SK-N-SH (cell line): ENCODE data around the gene HTR2B. TPM values are rescaled to one million over a fixed set of nuclear protein-coding genes. Genes with fewer than 3 reads are reported as not detected.

ENCODE experiments used
- CTCF ChIA-PET: fragments of 300-600, 350-600 bp; formaldehyde crosslinking; extraction: SDS; loops from one replicate; lab custom pipeline; 2021; lab: Yijun Ruan, JAX
- POLR2A ChIA-PET: fragments of 350-600 bp; sonication (Branson Sonifier 250); formaldehyde crosslinking; extraction: SDS; loops from one replicate; lab custom pipeline; 2020; ENCODE audit warnings: antibody characterized with exemption, inconsistent platforms; lab: Yijun Ruan, JAX
- DNase-seq: peaks from one replicate; pipeline ENCODE4 v3.0.0; 2012
- H2AFZ ChIP-seq: fragments of 200-600 bp; sonication (generic); 2 replicates; pipeline ENCODE4 v1.8.1; 2016; ENCODE audit warnings: antibody characterized with exemption, mild to moderate bottlenecking, low read depth
- H3F3A ChIP-seq: fragments of 200-600 bp; sonication (generic); replicated peaks from 2 replicates; pipeline ENCODE3; 2016; ENCODE audit warnings: antibody characterized with exemption, mild to moderate bottlenecking; ENCODE audit not compliant: insufficient read depth
- H3K27ac ChIP-seq, 2 experiments: fragments of 200-500 bp in 1 of 2; fragments of 200-600 bp in 1 of 2; sonication (Bioruptor generic) in 1 of 2; sonication (generic), shearing (Covaris generic) in 1 of 2; 2 replicates each; pipeline versions ENCODE4 v1.5.1 to v1.6.1; 2014 to 2016; ENCODE audit warnings: low read depth in 2 of 2, inconsistent platforms in 1 of 2, low read length in 1 of 2, mild to moderate bottlenecking in 1 of 2, mixed read lengths in 1 of 2
- H3K27me3 ChIP-seq: fragments of 200-600 bp; sonication (generic), shearing (Covaris generic); 2 replicates; pipeline ENCODE4 v1.6.1; 2016; ENCODE audit warnings: mixed run types; ENCODE audit not compliant: insufficient read depth
- H3K36me3 ChIP-seq, 2 experiments: fragments of 200-500 bp in 1 of 2; fragments of 200-600 bp in 1 of 2; sonication (Bioruptor generic) in 1 of 2; sonication (generic) in 1 of 2; replicated peaks in 1 of 2; 2 replicates each; pipeline versions ENCODE3 to v1.5.1; 2014 to 2016; ENCODE audit warnings: low read length in 1 of 2, mild to moderate bottlenecking in 1 of 2; ENCODE audit not compliant: insufficient read depth in 2 of 2, control insufficient read depth in 1 of 2
- H3K4me1 ChIP-seq, 2 experiments: fragments of 200-500 bp in 1 of 2; fragments of 200-600 bp in 1 of 2; sonication (Bioruptor generic) in 1 of 2; sonication (generic), shearing (Covaris generic) in 1 of 2; 2 replicates each; pipeline versions ENCODE4 v1.5.1 to v1.6.1; 2014 to 2016; ENCODE audit warnings: low read depth in 1 of 2, low read length in 1 of 2, mixed run types in 1 of 2; ENCODE audit not compliant: insufficient read depth in 2 of 2, control insufficient read depth in 1 of 2
- H3K4me2 ChIP-seq: fragments of 200-600 bp; sonication (generic), shearing (Covaris generic); 2 replicates; pipeline ENCODE4 v1.6.1; 2017; ENCODE audit warnings: mixed run types
- H3K4me3 ChIP-seq, 2 experiments: fragments of 200-500 bp in 1 of 2; fragments of 200-600 bp in 1 of 2; sonication (Bioruptor generic) in 1 of 2; sonication (generic), shearing (Covaris generic) in 1 of 2; 2 replicates each; pipeline versions ENCODE4 v1.5.1 to v1.8.1; 2014 to 2016; ENCODE audit warnings: low read depth in 2 of 2, inconsistent platforms in 1 of 2, low read length in 1 of 2, mild to moderate bottlenecking in 1 of 2, mixed read lengths in 1 of 2, moderate library complexity in 1 of 2
- H3K79me2 ChIP-seq: fragments of 200-600 bp; sonication (generic); 2 replicates; pipeline ENCODE4 v1.8.1; 2017; ENCODE audit warnings: mild to moderate bottlenecking; ENCODE audit not compliant: insufficient read depth
- H3K9ac ChIP-seq: fragments of 200-600 bp; sonication (generic); 2 replicates; pipeline ENCODE4 v1.6.1; 2017; ENCODE audit warnings: mixed run types
- H3K9me2 ChIP-seq: fragments of 200-600 bp; sonication (generic); 2 replicates; pipeline ENCODE4 v1.6.1; 2017; ENCODE audit warnings: mixed run types
- H3K9me3 ChIP-seq: fragments of 200-600 bp; sonication (generic); 2 replicates; pipeline ENCODE4 v1.6.1; 2017; ENCODE audit warnings: mixed run types, mild to moderate bottlenecking, moderate library complexity
- H4K20me1 ChIP-seq: fragments of 200-600 bp; sonication (generic); 2 replicates; pipeline ENCODE4 v1.6.1; 2017; ENCODE audit warnings: mild to moderate bottlenecking, mixed run types; ENCODE audit not compliant: insufficient read depth
- EP300 ChIP-seq, 2 experiments: IDR thresholded peaks; 2 replicates each; pipeline versions ENCODE4 v1.4.0 to v1.6.1; 2012; ENCODE audit warnings: borderline replicate concordance in 1 of 2, low read depth in 1 of 2, low read length in 1 of 2
- FOXM1 ChIP-seq: IDR thresholded peaks from 2 replicates; pipeline ENCODE4 v1.4.0; 2012; ENCODE audit warnings: low read depth, mild to moderate bottlenecking
- GABPA ChIP-seq: IDR thresholded peaks from 2 replicates; pipeline ENCODE4 v1.4.0; 2012; ENCODE audit warnings: low read depth, mild to moderate bottlenecking
- GATA2 ChIP-seq: sonication (generic); formaldehyde crosslinking; IDR thresholded peaks from 2 replicates; pipeline ENCODE4 v1.5.0; 2020; ENCODE audit warnings: mild to moderate bottlenecking, missing genetic modification reagents
- JUND ChIP-seq: IDR thresholded peaks from 2 replicates; pipeline ENCODE4 v1.4.0; 2012
- MXI1 ChIP-seq: IDR thresholded peaks from 2 replicates; pipeline ENCODE4 v1.6.1; 2012; ENCODE audit warnings: mild to moderate bottlenecking, low read depth, low read length, improper control_type of control experiment
- NFIC ChIP-seq: IDR thresholded peaks from 2 replicates; pipeline ENCODE4 v1.4.0; 2012; ENCODE audit warnings: borderline replicate concordance
- POLR2AphosphoS5 ChIP-seq: IDR thresholded peaks from 2 replicates; pipeline ENCODE4 v1.6.1; 2012; ENCODE audit warnings: low read depth, low read length
- RCOR1 ChIP-seq: fragments of 150-350 bp; IDR thresholded peaks from 2 replicates; pipeline ENCODE4 v1.6.1; 2017; ENCODE audit warnings: antibody characterized with exemption, low read length
- RFX5 ChIP-seq: IDR thresholded peaks from 2 replicates; pipeline ENCODE4 v1.6.1; 2012; ENCODE audit warnings: mild to moderate bottlenecking, improper control_type of control experiment, low read length
- SMC3 ChIP-seq: IDR thresholded peaks from 2 replicates; pipeline ENCODE4 v1.6.1; 2012; ENCODE audit warnings: low read depth, low read length, improper control_type of control experiment
- TCF12 ChIP-seq: IDR thresholded peaks from 2 replicates; pipeline ENCODE4 v1.4.0; 2012
- ZBTB33 ChIP-seq: IDR thresholded peaks from 2 replicates; pipeline ENCODE4 v1.4.0; 2012; ENCODE audit warnings: low read depth, borderline replicate concordance
- WGBS: methylation state at CpG from one replicate; pipeline ENCODE4 v1.1.6; 2017; ENCODE audit warnings: low lambda C conversion rate; 5-methylcytosine and 5-hydroxymethylcytosine counted together
- polyA plus RNA-seq, 3 experiments: library from polyadenylated mRNA; depleted of rRNA; stranded (reverse); fragments of >200 nt; gene quantifications; 2 replicates each; pipeline ENCODE4 v1.2.3, GENCODE V29; 2012
- TF ChIP-seq, protein P1 (sequence below): fragments of 150-350 bp; IDR thresholded peaks from 2 replicates; pipeline ENCODE4 v1.6.1; 2016; ENCODE audit warnings: mild to moderate bottlenecking, low read depth, low read length
- TF ChIP-seq, protein P2 (sequence below): IDR thresholded peaks from 2 replicates; pipeline ENCODE4 v1.6.1; 2012; ENCODE audit warnings: mild to moderate bottlenecking, low read depth, low read length, moderate library complexity
- TF ChIP-seq, protein P3 (sequence below): fragments of 200-600 bp; sonication (generic); IDR thresholded peaks from 2 replicates; pipeline ENCODE4 v1.6.1; 2017; ENCODE audit warnings: antibody characterized with exemption, mild to moderate bottlenecking, moderate library complexity
- TF ChIP-seq, protein P4 (sequence below): fragments of 150-350 bp; IDR thresholded peaks from 2 replicates; pipeline ENCODE4 v1.6.1; 2017; ENCODE audit warnings: antibody characterized with exemption, low read length, low read depth, borderline replicate concordance
- TF ChIP-seq, protein P5 (sequence below): IDR thresholded peaks from 2 replicates; pipeline ENCODE4 v1.4.0; 2012; ENCODE audit warnings: low read depth

Gene HTR2B
- polyA plus RNA-seq, 1 of the 3 experiments (the other 2 are of a cell fraction): 0.25 TPM

DNA sequence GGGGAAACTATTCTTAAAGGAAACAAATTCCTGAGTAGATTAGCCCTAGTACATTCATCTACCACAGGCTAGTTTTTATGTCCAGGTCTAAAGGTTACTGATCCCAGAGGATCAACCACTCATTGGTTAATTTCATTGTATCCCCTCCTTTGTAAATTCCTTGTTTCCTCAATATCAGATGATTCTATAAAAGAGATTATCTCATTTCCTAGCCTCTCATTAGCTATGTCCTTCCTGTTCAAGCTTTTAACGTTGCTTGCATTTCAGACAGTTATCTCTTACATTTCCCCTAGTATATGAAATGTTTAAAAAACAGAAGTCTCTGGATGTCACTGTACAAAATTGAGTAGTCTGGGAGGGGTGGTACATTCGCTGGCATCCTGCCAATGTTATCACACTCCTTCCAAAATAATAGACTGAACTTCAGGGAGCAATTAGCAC is 49.4 kb upstream of the HTR2B start:
- 12% methylated on average over 2 of the region's 2 CpGs for WGBS
- H3K79me2 ChIP-seq: no peaks in the 10 kb centered on the region
- CTCF ChIA-PET: interaction anchor here (0.9 to 2.1 kb wide), 9 partner anchors 8 to 350 kb away, joined by 3 to 6 read pairs (median 4); no protein-coding TSS in a partner anchor

DNA sequence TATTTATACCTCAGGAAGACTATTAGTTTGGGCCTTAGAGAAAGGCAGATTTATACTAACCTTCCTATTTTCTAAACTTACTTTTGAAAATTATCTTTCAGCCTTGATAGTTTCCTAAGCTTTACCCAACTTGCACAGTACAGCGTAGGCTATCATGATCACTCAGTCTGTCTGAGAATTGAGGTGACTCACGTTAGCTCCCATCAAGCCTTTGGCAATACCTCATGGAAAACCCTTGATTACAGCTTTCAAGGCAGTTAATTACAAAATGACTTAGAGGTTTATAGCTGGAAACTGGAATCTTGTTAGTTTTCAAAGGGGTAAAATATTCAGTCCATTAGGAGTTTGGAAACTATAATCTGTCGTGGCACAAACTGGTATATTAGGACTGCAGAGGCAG is 47.2 kb upstream of the HTR2B start:
- Histone ChIP-seq H3K9me2 (no peaks in the 10 kb centered on the region), H3K9ac (no peak overlapping the region), H4K20me1 (no peaks in the 10 kb centered on the region), H3K9me3 (no peaks in the 10 kb centered on the region), H3K27me3 (no peaks in the 10 kb centered on the region), H3K4me3 (no peak overlapping the region), H3K79me2 (no peaks in the 10 kb centered on the region), H3F3A (peaks cover 8% of the 10 kb centered on the region), H3K36me3 (peaks cover 22 to 36% of the 10 kb centered on the region in 2 experiments), H3K4me2 (no peak overlapping the region), H2AFZ (no peak overlapping the region), H3K4me1 (peaks cover 12 to 17% of the 10 kb centered on the region in 2 experiments), H3K27ac (no peak overlapping the region)
- ChIA-PET CTCF (interaction anchor here (2.3 kb wide), 1 partner anchor 68 kb away, joined by 6 read pairs; no protein-coding TSS in a partner anchor), POLR2A (no interaction called here)
- 96% methylated on average over 3 of the region's 3 CpGs for WGBS
- DNase-seq: no peak
- TF ChIP-seq, protein P1, sequence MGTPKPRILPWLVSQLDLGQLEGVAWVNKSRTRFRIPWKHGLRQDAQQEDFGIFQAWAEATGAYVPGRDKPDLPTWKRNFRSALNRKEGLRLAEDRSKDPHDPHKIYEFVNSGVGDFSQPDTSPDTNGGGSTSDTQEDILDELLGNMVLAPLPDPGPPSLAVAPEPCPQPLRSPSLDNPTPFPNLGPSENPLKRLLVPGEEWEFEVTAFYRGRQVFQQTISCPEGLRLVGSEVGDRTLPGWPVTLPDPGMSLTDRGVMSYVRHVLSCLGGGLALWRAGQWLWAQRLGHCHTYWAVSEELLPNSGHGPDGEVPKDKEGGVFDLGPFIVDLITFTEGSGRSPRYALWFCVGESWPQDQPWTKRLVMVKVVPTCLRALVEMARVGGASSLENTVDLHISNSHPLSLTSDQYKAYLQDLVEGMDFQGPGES: no peak
- no peak for TF ChIP-seq JUND
- TF ChIP-seq GABPA: no peak
- TF ChIP-seq SMC3: no peak
- TF ChIP-seq, protein P2, sequence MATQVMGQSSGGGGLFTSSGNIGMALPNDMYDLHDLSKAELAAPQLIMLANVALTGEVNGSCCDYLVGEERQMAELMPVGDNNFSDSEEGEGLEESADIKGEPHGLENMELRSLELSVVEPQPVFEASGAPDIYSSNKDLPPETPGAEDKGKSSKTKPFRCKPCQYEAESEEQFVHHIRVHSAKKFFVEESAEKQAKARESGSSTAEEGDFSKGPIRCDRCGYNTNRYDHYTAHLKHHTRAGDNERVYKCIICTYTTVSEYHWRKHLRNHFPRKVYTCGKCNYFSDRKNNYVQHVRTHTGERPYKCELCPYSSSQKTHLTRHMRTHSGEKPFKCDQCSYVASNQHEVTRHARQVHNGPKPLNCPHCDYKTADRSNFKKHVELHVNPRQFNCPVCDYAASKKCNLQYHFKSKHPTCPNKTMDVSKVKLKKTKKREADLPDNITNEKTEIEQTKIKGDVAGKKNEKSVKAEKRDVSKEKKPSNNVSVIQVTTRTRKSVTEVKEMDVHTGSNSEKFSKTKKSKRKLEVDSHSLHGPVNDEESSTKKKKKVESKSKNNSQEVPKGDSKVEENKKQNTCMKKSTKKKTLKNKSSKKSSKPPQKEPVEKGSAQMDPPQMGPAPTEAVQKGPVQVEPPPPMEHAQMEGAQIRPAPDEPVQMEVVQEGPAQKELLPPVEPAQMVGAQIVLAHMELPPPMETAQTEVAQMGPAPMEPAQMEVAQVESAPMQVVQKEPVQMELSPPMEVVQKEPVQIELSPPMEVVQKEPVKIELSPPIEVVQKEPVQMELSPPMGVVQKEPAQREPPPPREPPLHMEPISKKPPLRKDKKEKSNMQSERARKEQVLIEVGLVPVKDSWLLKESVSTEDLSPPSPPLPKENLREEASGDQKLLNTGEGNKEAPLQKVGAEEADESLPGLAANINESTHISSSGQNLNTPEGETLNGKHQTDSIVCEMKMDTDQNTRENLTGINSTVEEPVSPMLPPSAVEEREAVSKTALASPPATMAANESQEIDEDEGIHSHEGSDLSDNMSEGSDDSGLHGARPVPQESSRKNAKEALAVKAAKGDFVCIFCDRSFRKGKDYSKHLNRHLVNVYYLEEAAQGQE: no peak
- TF ChIP-seq ZBTB33: no peak
- TF ChIP-seq FOXM1: no peak
- TF ChIP-seq, protein P3, sequence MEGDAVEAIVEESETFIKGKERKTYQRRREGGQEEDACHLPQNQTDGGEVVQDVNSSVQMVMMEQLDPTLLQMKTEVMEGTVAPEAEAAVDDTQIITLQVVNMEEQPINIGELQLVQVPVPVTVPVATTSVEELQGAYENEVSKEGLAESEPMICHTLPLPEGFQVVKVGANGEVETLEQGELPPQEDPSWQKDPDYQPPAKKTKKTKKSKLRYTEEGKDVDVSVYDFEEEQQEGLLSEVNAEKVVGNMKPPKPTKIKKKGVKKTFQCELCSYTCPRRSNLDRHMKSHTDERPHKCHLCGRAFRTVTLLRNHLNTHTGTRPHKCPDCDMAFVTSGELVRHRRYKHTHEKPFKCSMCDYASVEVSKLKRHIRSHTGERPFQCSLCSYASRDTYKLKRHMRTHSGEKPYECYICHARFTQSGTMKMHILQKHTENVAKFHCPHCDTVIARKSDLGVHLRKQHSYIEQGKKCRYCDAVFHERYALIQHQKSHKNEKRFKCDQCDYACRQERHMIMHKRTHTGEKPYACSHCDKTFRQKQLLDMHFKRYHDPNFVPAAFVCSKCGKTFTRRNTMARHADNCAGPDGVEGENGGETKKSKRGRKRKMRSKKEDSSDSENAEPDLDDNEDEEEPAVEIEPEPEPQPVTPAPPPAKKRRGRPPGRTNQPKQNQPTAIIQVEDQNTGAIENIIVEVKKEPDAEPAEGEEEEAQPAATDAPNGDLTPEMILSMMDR: no peak
- TF ChIP-seq RFX5: no peak
- no peak for TF ChIP-seq POLR2AphosphoS5

More for the DNA sequence above, 49.4 kb upstream of the HTR2B start:
- Histone ChIP-seq H3K4me3 (no peak overlapping the region), H3F3A (peaks cover 5% of the 10 kb centered on the region), H4K20me1 (no peaks in the 10 kb centered on the region), H3K9me2 (no peaks in the 10 kb centered on the region), H3K4me2 (no peak overlapping the region), H3K27me3 (no peaks in the 10 kb centered on the region), H3K36me3 (peaks cover 13 to 31% of the 10 kb centered on the region in 2 experiments), H2AFZ (no peak overlapping the region), H3K27ac (peak overlapping the region; percentile 16 to 76; a peak in 3 of 4 replicates), H3K4me1 (peaks cover 9 to 11% of the 10 kb centered on the region in 2 experiments), H3K9ac (no peak overlapping the region), H3K9me3 (no peaks in the 10 kb centered on the region)
- POLR2A ChIA-PET: no interaction called here
- peak; percentile 49 for DNase-seq
- TF ChIP-seq, protein P4, sequence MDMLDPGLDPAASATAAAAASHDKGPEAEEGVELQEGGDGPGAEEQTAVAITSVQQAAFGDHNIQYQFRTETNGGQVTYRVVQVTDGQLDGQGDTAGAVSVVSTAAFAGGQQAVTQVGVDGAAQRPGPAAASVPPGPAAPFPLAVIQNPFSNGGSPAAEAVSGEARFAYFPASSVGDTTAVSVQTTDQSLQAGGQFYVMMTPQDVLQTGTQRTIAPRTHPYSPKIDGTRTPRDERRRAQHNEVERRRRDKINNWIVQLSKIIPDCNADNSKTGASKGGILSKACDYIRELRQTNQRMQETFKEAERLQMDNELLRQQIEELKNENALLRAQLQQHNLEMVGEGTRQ: no peak
- TF ChIP-seq SMC3 (no peak), MXI1 (0 out of 2 replicates have a peak, but pooled peaks have one; percentile 20), TCF12 (peak; percentile 20; the same call in 1 of the 2 replicates), EP300 (IDR thresholded peaks at IDR 0.05; ENCODE audit: borderline replicate concordance in 1 of 2, low read depth in 1 of 2, low read length in 1 of 2) (peak in 1 of 2 experiments; percentile 62; a peak in 1 of 4 replicates), POLR2AphosphoS5 (no peak), NFIC (peak; percentile 36; the same call in 1 of the 2 replicates), GATA2 (CRISPR knock-in tag) (peak; percentile 27; the same call in 1 of the 2 replicates), RCOR1 (peak; percentile 34; the same call in 1 of the 2 replicates)
- TF ChIP-seq, protein P5, sequence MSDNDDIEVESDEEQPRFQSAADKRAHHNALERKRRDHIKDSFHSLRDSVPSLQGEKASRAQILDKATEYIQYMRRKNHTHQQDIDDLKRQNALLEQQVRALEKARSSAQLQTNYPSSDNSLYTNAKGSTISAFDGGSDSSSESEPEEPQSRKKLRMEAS: no peak
